Spleen (tissue), 11 donors: Measurements from ENCODE around the gene ADRA2B. TPM values are rescaled to one million over a fixed set of nuclear protein-coding genes. Genes with fewer than 3 reads are reported as not detected.

Experiments
- DNase-seq: peaks from one replicate; pipeline ENCODE4 v3.0.0-alpha.2; 2020
- H3K27ac ChIP-seq, 8 donors: fragments of 200-600 bp; sonication (generic) in 7 of 8; 1 replicate in 4 of 8; 2 replicates in 4 of 8; pipeline versions ENCODE4 v1.5.0 to v1.8.0; 2016 to 2021; ENCODE audit warnings: inconsistent platforms in 4 of 8, mild to moderate bottlenecking in 4 of 8, moderate library complexity in 1 of 8
- H3K27me3 ChIP-seq, 7 donors: fragments of 200-600 bp; sonication (generic) in 6 of 7; replicated peaks in 1 of 7; 1 replicate in 4 of 7; 2 replicates in 3 of 7; pipeline versions ENCODE4 v1.5.0 to v1.8.0; 2016 to 2021; ENCODE audit warnings: inconsistent platforms in 3 of 7, mild to moderate bottlenecking in 1 of 7
- H3K36me3 ChIP-seq, 6 donors: fragments of 200-600 bp; sonication (generic) in 5 of 6; 1 replicate in 4 of 6; 2 replicates in 2 of 6; pipeline versions ENCODE4 v1.5.0 to v1.8.0; 2016 to 2021; ENCODE audit warnings: inconsistent platforms in 2 of 6
- H3K4me1 ChIP-seq, 6 donors: fragments of 200-600 bp; sonication (generic) in 5 of 6; 1 replicate in 3 of 6; 2 replicates in 3 of 6; pipeline versions ENCODE4 v1.5.0 to v1.8.0; 2016 to 2021; ENCODE audit warnings: inconsistent platforms in 3 of 6
- H3K4me3 ChIP-seq, 8 donors: fragments of 200-600 bp; sonication (generic) in 7 of 8; 1 replicate in 4 of 8; 2 replicates in 4 of 8; pipeline versions ENCODE4 v1.5.0 to v1.8.0; 2016 to 2021; ENCODE audit warnings: inconsistent platforms in 4 of 8, mild to moderate bottlenecking in 4 of 8, moderate library complexity in 2 of 8
- H3K9me3 ChIP-seq, 8 donors: fragments of 200-600 bp; sonication (generic) in 7 of 8; 1 replicate in 4 of 8; 2 replicates in 4 of 8; pipeline versions ENCODE4 v1.5.0 to v1.8.0; 2016 to 2021; ENCODE audit warnings: inconsistent platforms in 4 of 8
- CTCF ChIP-seq, 11 experiments: fragments of 200-600 bp in 7 of 11; fragments of 450-650 bp in 4 of 11; sonication (generic) in 4 of 11; IDR thresholded peaks in 8 of 11; conservative IDR thresholded peaks in 3 of 11; 1 replicate in 7 of 11; 2 replicates in 4 of 11; pipeline versions ENCODE4 v1.4.0 to v1.8.0; 2016 to 2021; ENCODE audit warnings: antibody characterized with exemption in 11 of 11, inconsistent platforms in 4 of 11, mild to moderate bottlenecking in 1 of 11
- POLR2A ChIP-seq, 3 donors: fragments of 450-650 bp; IDR thresholded peaks; one replicate each; pipeline ENCODE4 v1.5.1; 2017; ENCODE audit warnings: antibody characterized with exemption in 3 of 3, mild to moderate bottlenecking in 1 of 3
- POLR2AphosphoS5 ChIP-seq, 3 donors: sonication (generic); formaldehyde crosslinking; IDR thresholded peaks; one replicate each; pipeline ENCODE4 v1.5.1; 2017; ENCODE audit warnings: antibody characterized with exemption in 3 of 3
- WGBS, 5 donors: extraction: QIAGEN DNeasy Blood & Tissue Kit in 3 of 5; methylation state at CpG; one replicate each; pipeline versions ENCODE4 v1.1.5 to v1.1.7; 2013 to 2018; 5-methylcytosine and 5-hydroxymethylcytosine counted together
- intact Hi-C: fragments of 100-400 bp; cut with DNase I; formaldehyde crosslinking; loops from one replicate; pipeline ENCODE4 v1.15.0; 2023; ENCODE audit warnings: low total_unique reads
- polyA plus RNA-seq, 3 donors: library from polyadenylated mRNA; stranded (reverse); fragments of 200-250 nt; gene quantifications; one replicate each; pipeline ENCODE4 v1.2.1, GENCODE V29; 2013
- total RNA-seq, 7 donors: library from RNA; depleted of rRNA in 3 of 7; stranded (reverse); fragments of >200 nt in 3 of 7; fragmentation: NEBNext Ultra II Directional in 4 of 7; extraction: Animal tissue kit (Norgen Biotek cat#: 25700) in 4 of 7; gene quantifications; one replicate each; pipeline versions ENCODE4 v1.1.0 to v1.2.1, GENCODE V29; 2016 to 2021
- donor health status: healthy with polysubstance abuse.
- donor health status: DM: no; HTN: no; CAD: no; lungs with moderate emphysema.
- donor health status: DM: no; HTN: no; CAD: no.
- donor health status: Bipolar disorder and iron deficiency.
- donor health status: healthy.
- donor health status: DM: no; HTN: no; CAD: no.
- donor health status: DM: yes; HTN: yes; CAD: no.

Gene ADRA2B
- total and polyA plus RNA-seq, 10 donors = 1.8 to 14.2 (median 5.2) TPM

DNA sequence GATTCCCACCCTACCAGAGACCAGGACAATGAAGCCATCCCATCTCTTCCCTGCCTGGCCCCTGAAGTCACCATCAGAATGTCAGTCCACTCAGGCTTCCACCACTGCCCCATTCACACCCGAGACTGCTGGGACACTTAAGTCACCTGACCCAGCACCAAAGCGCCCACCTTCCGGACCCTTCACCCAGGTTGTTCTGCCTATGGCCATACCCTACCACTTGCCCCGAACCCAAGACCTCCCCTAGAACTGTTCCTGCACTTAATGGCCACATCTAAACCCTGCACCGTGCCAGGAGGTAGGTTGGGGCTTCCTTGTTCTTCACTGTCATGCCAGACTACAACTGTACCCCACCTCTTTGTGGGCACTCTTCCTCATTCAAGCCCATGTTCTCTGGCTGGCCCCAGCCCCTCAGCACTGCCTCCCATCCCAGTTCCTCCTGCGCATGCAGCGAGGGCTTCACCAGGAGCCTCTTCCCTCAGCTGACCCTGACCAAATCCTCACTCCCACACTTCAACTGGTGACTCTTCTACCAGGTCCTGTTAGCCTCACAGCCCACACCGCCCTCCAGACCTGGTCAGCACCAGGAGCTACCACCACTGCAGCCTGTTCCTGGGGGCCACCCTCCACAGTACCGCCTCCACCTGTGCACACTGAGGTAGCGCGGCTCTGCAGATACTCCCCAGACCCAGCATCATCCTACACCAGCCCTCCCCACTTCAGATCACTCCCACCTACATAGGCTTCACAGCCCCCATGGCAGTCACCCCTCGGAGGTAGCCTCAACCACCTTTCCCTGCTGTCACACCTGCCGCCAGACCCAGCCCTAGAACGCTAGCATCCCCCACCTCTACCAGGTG lies 8.3 kb upstream of the ADRA2B start:
- H3K4me3 ChIP-seq = no peak overlapping the region
- no peak overlapping the region for H3K27ac ChIP-seq
- no peak for DNase-seq
- WGBS, 5 donors = 88 to 95% (median 93%) methylated on average over 14 of the region's 14 CpGs
- peaks cover 0 to 12% (median 0%) of the 10 kb centered on the region in 6 donors for H3K4me1 ChIP-seq
- peaks cover 0 to 25% (median 0%) of the 10 kb centered on the region in 7 donors for H3K27me3 ChIP-seq
- TF ChIP-seq POLR2A (IDR thresholded peaks at IDR 0.05) = no peak
- no peak for TF ChIP-seq CTCF (IDR thresholded peaks at IDR 0.05 in 8 of 11, conservative IDR thresholded peaks at IDR 0.05 in 3 of 11)
- no peak for TF ChIP-seq POLR2AphosphoS5 (IDR thresholded peaks at IDR 0.05)
- H3K36me3 ChIP-seq = no peaks in the 10 kb centered on the region
- intact Hi-C loops = no loop called here
- H3K9me3 ChIP-seq = no peaks in the 10 kb centered on the region

DNA sequence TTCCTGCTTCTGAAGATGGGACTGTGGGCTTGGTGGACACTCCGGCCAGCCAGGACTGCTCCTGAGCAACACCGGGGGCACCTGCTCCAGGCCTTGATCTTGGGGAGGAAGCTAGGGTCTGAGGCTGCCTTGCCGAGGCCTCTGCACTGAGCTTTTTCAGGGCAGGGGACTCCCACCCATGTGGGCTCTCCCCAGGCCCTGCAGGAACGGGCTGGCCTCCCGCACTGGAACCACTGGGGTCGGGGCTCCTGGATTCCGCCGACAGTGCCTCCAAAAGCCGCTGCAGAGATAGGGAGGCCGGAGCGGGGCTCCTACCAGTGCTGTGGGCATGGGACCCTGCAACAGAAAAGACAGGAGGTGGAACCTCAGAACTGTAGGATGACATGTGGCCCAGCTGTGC lies 7.6 kb upstream of the ADRA2B start:
- intact Hi-C loops = no loop called here
- Histone ChIP-seq H3K9me3 (no peaks in the 10 kb centered on the region), H3K4me1 (peaks cover 0 to 13% (median 0%) of the 10 kb centered on the region in 6 donors), H3K4me3 (no peak overlapping the region), H3K27me3 (peaks cover 0 to 32% (median 0%) of the 10 kb centered on the region in 7 donors), H3K36me3 (no peaks in the 10 kb centered on the region), H3K27ac (no peak overlapping the region)
- DNase-seq = no peak
- TF ChIP-seq POLR2A (IDR thresholded peaks at IDR 0.05) = no peak
- TF ChIP-seq CTCF (IDR thresholded peaks at IDR 0.05 in 8 of 11, conservative IDR thresholded peaks at IDR 0.05 in 3 of 11) = no peak
- TF ChIP-seq POLR2AphosphoS5 (IDR thresholded peaks at IDR 0.05) = no peak
- WGBS, 5 donors = 86 to 94% (median 92%) methylated on average over 3 to 11 of the region's 11 CpGs

DNA sequence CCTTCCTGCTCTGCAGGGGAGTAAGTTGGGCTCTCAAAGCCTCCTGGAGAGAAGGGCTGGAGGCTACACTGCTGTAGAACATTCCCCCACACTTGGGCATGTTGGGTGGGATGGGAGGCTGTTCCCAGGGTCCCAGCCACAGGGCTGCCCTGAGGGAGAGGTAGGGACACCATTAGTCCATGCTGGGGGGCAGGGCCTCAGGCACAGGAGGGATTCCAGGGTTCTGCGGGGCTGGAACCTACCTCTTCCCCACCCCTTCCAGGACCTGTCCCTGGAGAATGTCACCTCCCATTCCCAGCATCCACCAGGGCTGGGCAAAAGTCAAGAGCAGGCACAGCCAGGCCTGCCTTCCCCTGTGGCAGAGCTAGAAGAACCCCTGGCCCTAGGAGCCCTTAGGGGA lies 6.9 kb upstream of the ADRA2B start:
- H3K27ac ChIP-seq = no peak overlapping the region
- no peak overlapping the region for H3K4me3 ChIP-seq
- peaks cover 0 to 39% (median 2%) of the 10 kb centered on the region in 7 donors for H3K27me3 ChIP-seq
- TF ChIP-seq POLR2AphosphoS5 (IDR thresholded peaks at IDR 0.05) (no peak), CTCF (IDR thresholded peaks at IDR 0.05 in 8 of 11, conservative IDR thresholded peaks at IDR 0.05 in 3 of 11) (no peak), POLR2A (IDR thresholded peaks at IDR 0.05) (no peak)
- no peak for DNase-seq
- H3K36me3 ChIP-seq = no peaks in the 10 kb centered on the region
- H3K9me3 ChIP-seq = no peaks in the 10 kb centered on the region
- peaks cover 0 to 13% (median 0%) of the 10 kb centered on the region in 6 donors for H3K4me1 ChIP-seq
- intact Hi-C loops = no loop called here
- WGBS, 5 donors = 84 to 100% (median 91%) methylated on average over 1 of the region's 1 CpG; no CpG with 5 or more reads in 1 of the 5 donors

DNA sequence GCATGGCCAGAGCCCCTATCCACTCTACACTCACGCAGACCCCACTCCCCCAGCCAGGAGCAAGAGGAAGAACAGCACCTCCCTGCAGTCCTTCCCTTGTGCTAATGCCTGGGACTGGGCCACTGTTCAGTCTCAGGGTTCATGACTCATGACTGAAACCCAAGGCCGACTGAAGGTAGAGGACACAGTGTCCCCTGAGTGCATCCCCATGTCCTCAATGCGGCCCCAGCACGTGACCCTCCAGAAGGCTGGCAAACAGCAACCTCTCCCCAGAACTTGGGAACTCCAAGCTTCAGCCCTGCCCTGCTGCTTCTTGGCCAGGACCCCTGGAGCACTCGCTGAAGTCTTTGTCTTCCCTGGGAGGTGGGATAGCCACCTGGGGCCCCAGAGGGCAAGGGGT lies 6.0 kb upstream of the ADRA2B start:
- H3K27ac ChIP-seq = no peak overlapping the region

More for the DNA sequence above, 6.0 kb upstream of the ADRA2B start:
- Histone ChIP-seq H3K36me3 (no peaks in the 10 kb centered on the region), H3K4me3 (no peak overlapping the region), H3K4me1 (peaks cover under 1 to 18% (median 4%) of the 10 kb centered on the region in 6 donors), H3K9me3 (no peaks in the 10 kb centered on the region), H3K27me3 (peaks cover 0 to 48% (median 9%) of the 10 kb centered on the region in 7 donors)
- 75 to 91% (median 88%) methylated on average over 4 to 5 of the region's 5 CpGs for WGBS, 5 donors
- no peak for TF ChIP-seq POLR2A (IDR thresholded peaks at IDR 0.05)
- no peak for TF ChIP-seq POLR2AphosphoS5 (IDR thresholded peaks at IDR 0.05)
- TF ChIP-seq CTCF (IDR thresholded peaks at IDR 0.05 in 8 of 11, conservative IDR thresholded peaks at IDR 0.05 in 3 of 11) = no peak
- DNase-seq = no peak
- intact Hi-C loops = no loop called here
